Endothelial cell of umbilical vein (primary cell): ENCODE data around the gene BSND.

Source experiments
- JUN ChIP-seq: IDR thresholded peaks from 2 replicates; pipeline ENCODE4 v1.6.1; 2011; ENCODE audit warnings: borderline replicate concordance, low read depth; ENCODE audit not compliant: insufficient read length, insufficient read depth
- POLR2A ChIP-seq: IDR thresholded peaks from 2 replicates; pipeline ENCODE4 v1.6.1; 2012; ENCODE audit warnings: low read depth, mild to moderate bottlenecking, control low read depth, low read length

DNA sequence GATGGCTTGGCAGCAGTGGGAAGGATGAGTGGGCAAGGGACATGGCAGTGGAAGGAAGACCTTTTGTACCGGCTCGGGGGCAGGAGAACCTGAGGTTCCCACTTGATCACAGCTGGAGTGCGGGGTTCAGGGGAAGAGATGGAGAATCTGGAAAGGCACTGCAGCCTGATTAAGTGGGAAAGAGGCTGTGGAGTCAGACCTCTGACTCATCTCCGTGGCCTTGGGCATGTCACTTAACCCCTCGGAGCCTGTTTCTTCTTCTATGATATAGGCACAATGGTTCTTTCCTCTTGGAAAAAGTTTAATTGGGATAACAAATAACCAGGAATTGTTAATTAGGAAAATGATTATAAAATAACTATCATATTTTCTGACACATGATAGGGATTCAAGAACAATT lies 31.4 kb upstream of the BSND start:
- no peak for TF ChIP-seq POLR2A
- TF ChIP-seq JUN, result no peak
